HG03571 (cell line): ENCODE data around the gene MYZAP.

Experiments
- ATAC-seq: cut with Tn5 transposase; IDR thresholded peaks from one replicate; pipeline ENCODE4 v1.9.1; 2021; ENCODE audit not compliant: unreplicated experiment

MYZAP gene

GRCh38 chr15:57591822-57592367, at the start of gene MYZAP:
MYZAP (plus strand) TSS chr15:57591904; CDS start chr15:57592035, 131 bp downstream.
- ATAC-seq, result no peak

DNA sequence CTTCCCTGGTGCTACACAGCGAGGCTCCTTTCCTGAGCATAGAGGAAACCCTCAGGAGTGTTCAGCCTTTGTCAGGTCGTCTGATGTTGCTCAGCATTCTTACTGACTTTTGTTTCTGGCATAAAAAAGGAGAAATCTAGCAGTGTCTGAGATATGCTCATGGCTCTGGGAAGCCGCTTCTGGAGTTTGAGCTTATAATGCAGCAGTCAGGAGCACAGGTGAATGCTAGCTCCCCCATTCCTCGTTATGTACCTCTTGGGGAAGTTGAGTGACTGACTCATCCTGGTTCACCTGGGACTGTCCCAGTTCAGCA, 49.2 kb upstream of the MYZAP start:
- ATAC-seq, result no peak

DNA sequence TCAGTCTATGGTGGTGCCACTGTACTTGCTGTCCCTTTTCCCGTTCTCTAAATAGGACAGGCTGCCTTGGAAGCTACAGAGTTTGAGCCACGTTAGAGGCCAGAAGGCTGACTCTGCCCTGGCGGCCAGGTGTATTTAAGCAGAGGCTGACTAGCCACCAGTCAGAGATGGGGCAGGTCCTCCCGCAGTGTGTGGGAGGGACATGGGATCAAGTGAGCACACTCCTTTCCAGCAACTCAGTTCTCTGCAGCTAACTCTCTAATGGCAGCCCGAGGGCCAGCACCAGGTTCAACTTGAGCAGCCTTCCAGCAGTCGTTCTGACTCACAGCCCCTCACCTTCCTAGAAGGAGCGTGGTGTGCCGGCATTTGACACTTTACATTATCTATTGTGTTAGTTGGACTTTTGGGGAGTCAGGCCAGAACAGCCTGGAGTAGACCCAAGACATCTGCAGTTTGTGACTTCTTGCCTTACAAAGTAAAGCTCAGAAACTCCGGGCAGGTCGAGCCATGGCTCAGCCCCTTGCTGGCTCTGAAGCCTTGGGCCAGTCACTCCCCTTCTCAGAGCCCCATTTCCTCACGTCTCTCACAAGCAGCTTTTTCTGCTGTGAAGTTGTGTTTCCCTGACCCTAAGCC, 46.7 kb upstream of the MYZAP start:
- ATAC-seq, result no peak

- no peak for ATAC-seq
These were observed 45.7 kb upstream of the MYZAP start for GRCh38 chr15:57545995-57546394.

GRCh38 chr15:57547243-57547755, 44.4 kb upstream of the MYZAP start:
- no peak for ATAC-seq

DNA sequence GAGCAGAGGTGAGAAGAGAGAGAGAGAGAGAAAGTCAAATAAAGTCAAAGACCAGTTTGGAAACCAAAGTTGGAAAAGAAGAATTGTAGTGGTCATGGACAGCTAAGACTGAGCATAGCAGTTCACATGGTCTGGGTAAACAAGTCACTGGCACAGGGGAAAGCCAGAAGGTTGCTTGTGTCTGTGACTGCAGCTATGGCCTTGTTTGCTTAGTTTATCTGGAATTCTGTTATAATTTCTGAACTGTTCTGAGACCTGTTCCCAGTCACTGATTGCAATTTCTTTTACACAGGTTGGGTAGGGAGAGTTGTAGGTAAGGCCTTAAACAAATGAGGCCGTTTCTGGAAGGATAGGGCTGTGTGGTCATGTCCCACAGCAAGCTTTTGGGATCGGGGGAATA, 43.4 kb upstream of the MYZAP start:
- ATAC-seq, result no peak

- no peak for ATAC-seq
These were observed 42.9 kb upstream of the MYZAP start for GRCh38 chr15:57548835-57549234.

GRCh38 chr15:57549935-57550334, 41.8 kb upstream of the MYZAP start:
- ATAC-seq, result no peak

DNA sequence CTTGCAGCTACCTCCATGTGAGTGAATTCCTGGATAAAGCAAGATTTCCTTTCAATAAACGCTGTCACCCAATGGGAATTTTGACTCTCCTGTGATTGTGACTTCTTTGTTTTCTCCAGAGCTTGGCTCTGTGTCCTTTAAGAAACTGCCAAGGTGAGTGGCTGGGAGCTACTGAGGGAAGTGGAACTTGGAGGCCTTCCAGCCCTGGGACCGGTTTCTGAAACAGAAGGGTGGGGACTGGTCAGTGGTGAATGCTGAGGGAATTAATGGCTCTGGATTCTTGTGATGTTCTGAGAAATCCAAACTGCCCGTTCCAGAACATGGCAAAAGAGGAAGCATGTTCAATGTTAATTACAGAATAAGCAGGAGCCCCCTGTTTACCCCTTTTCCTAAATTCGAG, 41.1 kb upstream of the MYZAP start:
- ATAC-seq, result no peak

DNA sequence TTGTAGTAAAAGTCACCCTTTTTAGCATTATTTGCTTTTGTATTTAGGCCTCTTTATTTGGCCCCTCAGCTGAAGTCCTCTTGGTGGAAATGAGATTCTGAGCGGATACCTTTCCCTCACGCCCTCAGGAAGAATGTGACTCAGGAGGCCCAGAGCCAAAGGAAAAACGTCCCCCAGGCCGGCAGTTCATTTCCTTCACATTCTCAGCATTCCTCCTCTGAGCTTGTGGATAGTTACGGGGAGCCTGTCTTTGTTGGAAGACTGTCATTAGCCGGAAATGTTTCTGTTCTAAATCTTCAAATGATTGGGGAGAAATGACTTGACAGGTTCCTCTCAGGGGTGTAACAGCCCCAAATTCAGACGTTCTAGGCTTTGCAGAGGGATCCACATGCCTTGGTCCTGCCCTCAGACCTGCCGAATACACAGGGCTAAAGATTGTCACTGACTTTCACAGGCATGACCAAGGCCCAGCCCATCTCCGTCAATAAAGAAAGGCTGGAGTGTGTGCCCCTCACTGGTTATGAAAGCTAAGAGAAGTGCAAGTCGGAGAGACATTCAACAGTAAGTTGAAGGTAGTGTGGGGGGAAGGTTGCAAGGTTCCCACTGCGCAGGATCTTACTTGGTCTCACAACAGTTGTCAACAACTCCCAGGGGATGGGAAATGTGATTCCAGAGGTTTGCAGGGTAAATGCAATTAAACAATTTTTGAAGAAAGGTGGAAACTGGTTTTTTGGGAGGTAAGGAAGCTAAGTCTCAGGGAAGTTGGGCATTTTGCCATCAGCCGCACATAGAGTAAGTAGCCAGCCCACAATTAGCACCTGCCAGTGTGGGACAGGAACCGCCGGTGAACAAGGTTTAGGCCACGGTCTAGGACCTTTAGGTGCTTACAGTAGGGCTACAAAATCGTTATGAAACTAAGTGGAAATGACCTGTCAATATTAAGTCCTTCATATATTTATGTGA, 39.7 kb upstream of the MYZAP start:
- ATAC-seq, result no peak

GRCh38 chr15:57552678-57553334, 38.9 kb upstream of the MYZAP start:
- ATAC-seq, result no peak

- ATAC-seq, result no peak
These were observed 38.2 kb upstream of the MYZAP start for GRCh38 chr15:57553526-57553925.

DNA sequence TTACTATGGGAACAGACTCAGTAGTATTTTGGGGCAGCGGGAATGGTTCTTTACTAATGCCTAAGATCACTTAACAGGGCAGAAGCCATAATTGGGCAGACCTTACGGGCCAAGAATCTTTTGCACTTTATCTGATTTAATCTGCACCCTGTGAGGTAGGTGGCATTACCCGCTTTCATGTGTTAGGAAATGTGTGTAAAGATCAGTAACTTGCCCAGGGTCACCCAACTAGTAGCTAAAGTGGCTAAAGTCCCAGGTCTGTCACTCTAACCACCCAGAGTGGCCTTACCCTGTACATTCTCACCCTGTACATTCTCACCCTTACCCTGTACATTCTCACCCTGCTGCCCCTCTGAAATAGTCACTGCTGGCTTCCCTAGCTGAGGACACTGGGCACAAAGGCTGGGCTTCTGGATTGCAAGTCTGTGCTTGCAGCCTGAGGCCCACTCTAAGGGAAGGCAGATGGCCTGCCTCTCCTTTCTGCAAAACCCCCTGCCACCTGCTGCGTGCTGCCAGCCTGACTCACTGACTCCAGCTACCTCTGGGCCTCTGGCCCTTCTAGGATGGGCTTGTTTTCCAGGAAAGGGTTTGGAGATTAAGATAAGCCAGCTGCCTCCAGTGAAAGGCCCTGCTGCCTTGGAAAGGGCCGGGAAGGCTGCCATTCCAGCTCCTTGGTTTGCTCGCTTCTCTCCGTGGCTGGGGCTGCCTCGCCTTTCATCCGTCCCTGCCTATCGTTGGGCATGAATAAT, 37.5 kb upstream of the MYZAP start:
- ATAC-seq, result no peak

DNA sequence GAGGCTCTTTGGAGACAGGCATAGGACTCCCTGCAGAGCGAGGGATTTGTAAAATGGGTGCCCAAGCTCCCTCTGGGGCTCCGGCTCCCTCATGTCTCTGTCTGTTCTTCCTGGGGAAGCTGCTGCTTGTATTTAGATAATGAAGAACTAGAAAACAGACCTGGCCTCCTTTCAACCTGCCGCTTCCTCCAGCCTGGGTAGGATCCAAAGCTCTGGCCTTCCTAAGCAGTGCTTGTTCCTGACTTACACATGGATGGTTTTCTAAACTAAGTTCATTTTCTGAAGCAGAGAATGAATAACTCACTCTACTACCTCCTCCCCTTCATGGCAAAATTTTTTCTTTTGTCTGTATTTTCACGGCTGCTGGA, 36.9 kb upstream of the MYZAP start:
- no peak for ATAC-seq

- no peak for ATAC-seq
These were observed 36.4 kb upstream of the MYZAP start for GRCh38 chr15:57555270-57555669.

GRCh38 chr15:57556040-57556439, 35.7 kb upstream of the MYZAP start:
- no peak for ATAC-seq

DNA sequence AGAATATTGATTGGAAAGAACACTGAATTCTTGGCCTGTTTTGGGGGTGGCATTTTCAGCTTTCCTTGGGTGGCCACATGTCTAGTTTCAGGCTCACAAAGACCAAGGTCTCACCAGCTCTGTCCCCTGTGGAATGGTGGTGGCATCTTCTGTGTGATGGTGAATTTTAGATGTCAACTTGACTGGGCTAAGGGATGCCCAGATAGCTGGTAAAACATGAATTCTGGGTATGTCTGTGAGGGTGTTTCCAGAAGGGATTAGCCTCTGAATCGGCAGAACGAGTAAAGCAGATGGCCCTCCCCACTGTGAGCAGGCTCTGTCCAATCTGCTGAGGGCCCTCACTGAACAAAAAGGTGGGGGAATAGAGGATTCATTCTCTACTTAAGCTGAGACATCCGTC, 34.4 kb upstream of the MYZAP start:
- no peak for ATAC-seq

DNA sequence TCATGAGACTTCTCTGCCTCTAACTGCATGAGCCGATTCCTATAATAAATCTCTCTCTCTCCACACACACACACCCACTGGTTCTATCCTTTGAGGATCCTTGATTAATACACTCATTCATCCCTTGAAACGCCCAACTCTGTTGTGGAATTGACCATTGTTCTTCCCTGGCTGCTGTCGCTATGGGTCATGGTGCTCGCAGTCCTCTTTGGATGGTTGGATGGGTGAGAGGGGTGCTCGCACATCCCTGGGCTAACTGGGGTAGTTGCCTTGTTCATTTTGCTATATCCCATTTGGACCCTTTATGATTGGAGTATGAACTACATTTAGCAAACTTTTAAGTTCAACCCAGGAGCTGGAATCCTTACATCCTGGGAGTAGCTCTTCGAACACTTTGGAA, 33.9 kb upstream of the MYZAP start:
- no peak for ATAC-seq

DNA sequence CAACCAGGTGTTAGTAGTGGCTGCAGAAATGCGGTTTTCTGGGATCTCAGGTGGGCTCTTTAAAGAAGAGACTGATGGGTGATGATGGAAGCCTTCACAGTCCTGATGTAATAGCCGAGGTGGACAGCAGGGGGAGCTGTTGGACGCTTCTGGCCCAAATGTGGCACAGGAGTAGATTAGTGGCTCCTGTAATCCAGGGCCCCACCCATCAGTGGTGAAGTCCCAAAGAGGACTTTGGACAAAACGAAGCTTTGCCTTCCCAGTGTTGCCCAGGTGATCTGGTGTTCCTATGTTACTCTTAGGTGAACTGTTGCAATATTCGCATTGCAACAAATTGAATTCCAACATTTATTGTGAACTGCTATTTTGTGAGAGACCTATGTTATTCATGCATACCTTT, 31.8 kb upstream of the MYZAP start:
- peak; percentile 46 for ATAC-seq

- peak; percentile 83 for ATAC-seq
These were observed 30.5 kb upstream of the MYZAP start for GRCh38 chr15:57561041-57561711.
